NCI-H2171 (cell line): ENCODE data around the gene ABLIM2.

Experiments used
- DNase-seq: peaks from one replicate; lab custom pipeline; 2025; lab: John Stamatoyannopoulos, UW

ABLIM2 gene

GRCh38 chr4:8067945-8068896 lies 90.4 kb downstream of the ABLIM2 start:
- no peak for DNase-seq

- DNase-seq = no peak
Observed at GRCh38 chr4:8067274-8067936, 91.2 kb downstream of the ABLIM2 start.

- DNase-seq = no peak
Observed at GRCh38 chr4:8066336-8066931, 92.2 kb downstream of the ABLIM2 start.

- DNase-seq = no peak
Observed at GRCh38 chr4:8063974-8064563, 94.5 kb downstream of the ABLIM2 start.

GRCh38 chr4:8061573-8061972 lies 97.0 kb downstream of the ABLIM2 start:
- DNase-seq = no peak

- DNase-seq = no peak
Observed at GRCh38 chr4:8061145-8061544, 97.5 kb downstream of the ABLIM2 start.

GRCh38 chr4:8060632-8061031 lies 98.0 kb downstream of the ABLIM2 start:
- no peak for DNase-seq

- no peak for DNase-seq
Observed at GRCh38 chr4:8058031-8058479, 100.6 kb downstream of the ABLIM2 start.

GRCh38 chr4:8055206-8055605 lies 103.4 kb downstream of the ABLIM2 start:
- DNase-seq = no peak

GRCh38 chr4:8053688-8054449 lies 104.7 kb downstream of the ABLIM2 start:
- DNase-seq = peak; percentile 79

- DNase-seq = no peak
Observed at GRCh38 chr4:8052160-8052691, 106.4 kb downstream of the ABLIM2 start.

GRCh38 chr4:8051644-8052043 lies 107.0 kb downstream of the ABLIM2 start:
- no peak for DNase-seq

- peak; percentile 24 for DNase-seq
Observed at GRCh38 chr4:8050555-8051206, 107.9 kb downstream of the ABLIM2 start.

- no peak for DNase-seq
Observed at GRCh38 chr4:8050180-8050554, 108.4 kb downstream of the ABLIM2 start.

- no peak for DNase-seq
Observed at GRCh38 chr4:8048856-8049676, 109.5 kb downstream of the ABLIM2 start.

GRCh38 chr4:8047837-8048678 lies 110.6 kb downstream of the ABLIM2 start:
- no peak for DNase-seq

GRCh38 chr4:8046925-8047541 lies 111.6 kb downstream of the ABLIM2 start:
- DNase-seq = no peak

- no peak for DNase-seq
Observed at GRCh38 chr4:8045909-8046308, 112.7 kb downstream of the ABLIM2 start.

GRCh38 chr4:8044699-8045098 lies 113.9 kb downstream of the ABLIM2 start:
- DNase-seq = peak; percentile 75
